NCI-H69 (cell line): ENCODE data around the gene DEK.
A peak's percentile ranks its signal among the peaks of the same experiment; 100 is the strongest.
"Not testable (repeated sequence)": the region's sequence is repeated elsewhere in the genome, so short reads cannot be mapped to it uniquely, and the experiment has no call there.

ENCODE experiments used
- DNase-seq: peaks from one replicate; lab custom pipeline; 2025; lab: John Stamatoyannopoulos, UW

DEK gene

DNA sequence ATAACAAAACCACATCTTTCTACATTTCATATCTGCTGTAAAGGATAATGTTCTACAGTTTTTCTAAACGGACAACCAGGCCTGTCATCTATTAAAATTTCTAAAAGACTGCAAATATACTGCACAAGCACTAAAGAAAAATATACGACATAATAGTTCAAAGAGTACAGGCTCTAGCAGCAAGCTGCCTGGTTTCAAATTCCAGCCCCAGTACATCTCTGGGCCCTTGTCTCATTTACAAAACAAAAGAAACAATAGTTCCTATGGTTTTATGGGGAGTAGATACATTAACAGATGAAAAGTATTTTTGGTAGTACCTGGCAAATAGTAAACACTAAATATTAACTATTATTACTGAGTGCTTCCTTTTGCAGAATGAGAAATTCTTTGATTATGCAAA lies 24.1 kb downstream of the DEK start:
- no peak for DNase-seq

DNA sequence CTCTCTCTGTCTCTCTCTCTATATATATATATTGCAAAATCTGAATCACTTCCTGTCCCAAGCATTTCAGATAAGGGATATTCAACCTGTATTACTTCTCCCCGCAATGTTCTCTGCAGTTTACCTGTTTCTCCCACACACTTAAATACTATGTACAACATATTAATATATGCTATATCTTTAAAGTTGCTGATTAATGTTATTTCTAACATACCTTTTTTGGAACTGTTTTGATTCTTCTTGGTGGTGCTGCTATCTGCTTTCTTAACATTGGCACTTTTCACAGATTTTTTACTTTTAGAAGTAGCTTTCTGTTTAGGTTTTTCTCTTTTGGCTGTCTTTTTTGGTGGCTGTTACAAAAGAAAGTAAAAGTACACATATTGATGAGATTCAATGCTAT lies 27.2 kb downstream of the DEK start:
- DNase-seq: no peak

DNA sequence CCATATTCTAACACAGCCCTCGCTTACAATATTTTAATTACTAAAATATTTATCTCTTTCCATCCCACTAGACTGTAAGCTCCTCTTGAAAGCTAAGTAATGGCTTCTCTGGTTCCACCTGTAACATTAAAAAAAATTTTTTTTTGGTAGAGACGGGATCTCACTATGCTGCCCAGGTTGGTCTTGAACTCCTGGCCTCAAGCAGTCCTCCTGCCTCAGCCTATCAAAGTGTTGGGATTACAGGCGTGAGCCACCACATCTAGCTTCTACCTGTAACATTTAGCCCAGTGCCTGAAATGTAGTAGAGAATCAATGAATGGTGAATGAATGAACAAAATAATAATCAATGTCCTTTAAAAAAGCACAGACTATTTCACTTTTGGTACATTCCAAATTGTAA lies 28.8 kb downstream of the DEK start:
- no peak for DNase-seq

DNA sequence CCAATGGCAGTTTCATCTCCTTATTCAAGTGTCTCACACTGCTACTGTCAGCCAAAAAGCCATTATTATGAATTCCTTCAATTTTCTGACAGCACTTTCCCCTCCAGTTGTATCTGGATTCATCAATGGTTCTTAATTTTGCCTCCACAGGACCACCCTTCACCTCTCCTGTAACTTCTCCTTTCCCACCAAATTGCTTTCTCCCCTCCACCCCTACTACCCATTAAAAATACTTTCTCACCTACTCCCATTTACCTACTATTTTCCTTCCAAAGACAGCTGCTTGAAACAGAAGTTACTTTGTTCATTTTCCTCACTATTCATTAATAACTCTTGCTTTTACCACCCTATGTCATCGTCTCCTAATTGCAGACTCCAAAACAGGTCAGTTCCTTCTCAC lies 29.8 kb downstream of the DEK start:
- no peak for DNase-seq

DNA sequence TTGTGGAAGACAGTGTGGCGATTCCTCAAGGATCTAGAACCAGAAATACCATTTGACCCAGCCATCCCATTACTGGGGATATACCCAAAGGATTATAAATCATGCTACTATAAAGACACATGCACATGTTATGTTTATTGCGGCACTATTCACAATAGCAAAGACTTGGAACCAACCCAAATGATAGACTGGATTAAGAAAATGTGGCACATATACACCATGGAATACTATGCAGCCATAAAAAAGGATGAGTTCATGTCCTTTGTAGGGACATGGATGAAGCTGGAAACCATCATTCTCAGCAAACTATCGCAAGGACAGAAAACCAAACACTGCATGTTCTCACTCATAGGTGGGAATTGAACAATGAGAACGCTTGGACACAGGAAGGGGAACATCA lies 30.6 kb downstream of the DEK start:
- not testable (repeated sequence) for DNase-seq

DNA sequence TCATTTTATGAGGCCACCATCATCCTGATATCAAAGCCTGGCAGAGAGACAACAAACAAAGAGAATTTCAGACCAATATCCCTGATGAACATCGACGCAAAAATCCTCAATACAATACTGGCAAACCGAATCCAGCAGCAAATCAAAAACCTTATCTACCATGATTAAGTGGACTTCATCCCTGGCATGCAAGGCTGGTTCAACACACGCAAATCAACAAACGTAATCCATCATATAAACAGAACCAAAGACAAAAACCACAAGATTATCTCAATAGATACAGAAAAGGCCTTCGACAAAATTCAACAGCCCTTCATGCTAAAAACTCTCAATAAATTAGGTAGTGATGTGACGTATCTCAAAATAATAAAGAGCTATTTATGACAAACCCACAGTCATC lies 32.5 kb downstream of the DEK start:
- DNase-seq: not testable (repeated sequence)

DNA sequence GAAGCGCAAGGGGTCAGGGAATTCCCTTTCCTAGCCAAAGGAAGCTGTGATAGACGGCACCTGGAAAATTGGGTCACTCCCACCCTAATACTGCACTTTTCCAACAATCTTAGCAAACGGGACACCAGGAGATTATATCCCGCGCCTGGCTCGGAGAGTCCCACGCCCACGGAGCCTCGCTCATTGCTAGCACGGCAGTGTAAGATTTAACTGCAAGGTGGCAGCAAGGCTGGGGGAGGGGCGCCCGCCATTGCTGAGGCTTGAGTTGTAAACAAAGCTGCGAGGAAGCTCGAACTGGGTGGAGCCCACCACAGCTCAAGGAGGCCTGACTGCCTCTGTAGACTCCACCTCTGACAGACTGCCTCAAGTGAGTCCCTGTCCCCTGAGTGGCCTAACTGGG lies 35.7 kb downstream of the DEK start:
- DNase-seq: not testable (repeated sequence)

DNA sequence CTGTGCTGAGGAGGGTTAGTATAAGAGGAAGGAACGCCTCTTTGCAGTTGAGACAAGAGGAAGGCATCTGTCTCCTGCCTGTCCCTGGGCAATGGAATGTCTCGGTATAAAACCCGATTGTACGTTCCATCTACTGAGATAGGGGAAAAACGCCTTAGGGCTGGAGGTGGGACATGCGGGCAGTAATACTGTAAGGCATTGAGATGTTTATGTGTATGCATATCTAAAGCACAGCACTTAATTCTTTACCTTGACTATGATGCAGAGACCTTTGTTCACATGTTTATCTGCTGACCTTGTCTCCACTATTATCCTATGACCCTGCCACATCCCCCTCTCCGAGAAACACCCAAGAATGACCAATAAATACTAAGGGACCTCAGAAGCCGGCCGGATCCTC lies 37.2 kb downstream of the DEK start:
- DNase-seq: not testable (repeated sequence)

DNA sequence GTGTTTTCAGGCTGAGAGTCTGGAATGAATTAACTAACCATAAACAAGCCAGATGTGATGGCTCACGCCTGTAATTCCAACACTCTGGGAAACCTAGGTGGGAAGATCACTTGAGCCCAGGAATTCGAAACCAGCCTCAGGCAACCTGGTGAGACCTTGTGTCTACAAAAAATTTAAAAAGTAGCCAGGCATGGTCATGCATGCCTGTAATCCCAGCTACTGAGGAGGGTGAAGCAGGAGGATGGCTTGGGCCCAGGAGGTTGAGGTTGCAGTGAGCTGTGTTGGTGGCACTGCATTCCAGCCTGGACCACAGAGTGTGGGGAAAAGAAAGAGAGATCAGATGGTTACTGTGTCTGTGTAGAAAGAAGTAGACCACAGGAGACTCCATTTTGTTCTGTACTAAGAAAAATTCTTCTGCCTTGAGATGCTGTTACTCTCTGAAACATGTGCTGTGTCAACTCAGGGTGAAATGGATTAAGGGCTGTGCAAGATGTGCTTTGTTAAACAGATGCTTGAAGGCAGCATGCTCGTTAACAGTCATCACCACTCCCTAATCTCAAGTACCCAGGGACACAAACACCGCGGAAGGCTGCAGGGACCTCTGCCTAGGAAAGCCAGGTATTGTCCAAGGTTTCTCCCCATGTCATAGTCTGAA lies 37.8 kb downstream of the DEK start:
- not testable (repeated sequence) for DNase-seq

DNA sequence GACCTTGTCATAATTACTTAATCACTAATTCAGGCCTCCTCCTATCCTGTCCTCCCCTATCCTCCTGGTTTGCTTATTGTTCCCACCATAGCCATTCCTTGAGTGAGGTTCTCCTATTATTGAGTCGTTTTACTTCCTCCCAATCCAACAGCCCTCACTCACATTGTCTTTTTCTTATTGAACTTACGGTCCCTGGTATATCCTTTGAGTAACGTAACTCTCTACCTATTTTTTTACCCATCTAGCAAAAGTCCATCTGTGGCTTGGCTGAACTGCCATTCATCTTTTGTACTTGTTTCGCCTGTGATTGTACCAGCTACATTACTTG lies 43.1 kb downstream of the DEK start:
- no peak for DNase-seq

DNA sequence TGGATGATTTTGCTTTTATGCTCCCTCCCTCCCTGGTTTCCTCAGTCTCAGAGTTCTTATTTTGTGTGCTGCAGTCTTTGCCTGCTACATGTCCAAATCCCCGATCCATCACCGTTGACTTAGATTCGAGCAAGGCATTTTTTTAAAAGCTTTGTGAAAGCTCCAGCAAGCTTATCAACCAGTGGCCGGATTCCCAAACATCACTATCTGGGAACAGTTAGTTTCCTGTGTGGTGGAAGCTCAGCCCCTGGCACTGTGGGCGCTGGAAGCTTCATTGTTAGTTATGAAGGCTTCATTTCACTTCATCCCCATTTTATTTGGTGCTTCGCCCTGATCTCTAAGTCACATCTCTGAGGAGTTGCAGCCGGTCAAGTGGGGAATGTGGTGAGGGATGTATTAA lies 44.7 kb downstream of the DEK start:
- DNase-seq: peak; percentile 9

DNA sequence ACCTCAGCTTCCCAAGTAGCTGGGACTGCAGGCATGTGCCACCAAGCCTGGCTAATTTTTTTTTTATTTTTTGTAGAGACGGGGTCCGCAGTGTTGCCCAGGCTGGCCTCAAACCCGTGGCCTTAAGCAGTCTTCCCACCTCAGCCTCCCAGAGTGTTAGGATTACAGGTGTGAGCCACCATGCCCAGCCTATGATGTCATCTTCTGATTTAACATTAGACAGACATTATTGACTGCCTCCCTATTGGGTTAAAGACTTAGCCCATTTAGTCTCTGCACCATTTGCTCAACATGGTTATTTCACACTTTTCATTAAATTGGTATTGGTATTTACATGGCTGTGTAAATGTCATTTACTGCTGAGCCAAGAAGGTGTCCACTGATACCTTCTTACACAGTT lies 46.1 kb downstream of the DEK start:
- DNase-seq: peak; percentile 17

DNA sequence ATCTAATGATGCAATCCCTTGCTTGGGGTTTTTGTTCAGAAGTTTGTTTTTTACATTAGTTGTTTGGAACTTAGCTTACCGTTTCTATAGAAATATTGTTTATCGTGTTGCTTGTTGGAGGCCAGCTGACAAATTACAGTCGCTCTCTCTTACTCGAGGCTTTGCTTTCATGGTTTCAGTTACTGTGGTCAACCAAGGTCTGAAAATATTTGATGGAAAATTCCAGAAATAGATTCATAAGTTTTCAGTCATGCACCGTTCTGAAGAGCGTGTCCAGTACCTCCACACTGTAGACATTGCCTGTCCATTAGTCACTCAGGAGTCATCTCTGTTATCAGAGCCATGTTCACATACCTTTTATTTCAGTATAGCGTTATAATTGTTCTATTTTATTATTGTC lies 47.9 kb downstream of the DEK start:
- no peak for DNase-seq

DNA sequence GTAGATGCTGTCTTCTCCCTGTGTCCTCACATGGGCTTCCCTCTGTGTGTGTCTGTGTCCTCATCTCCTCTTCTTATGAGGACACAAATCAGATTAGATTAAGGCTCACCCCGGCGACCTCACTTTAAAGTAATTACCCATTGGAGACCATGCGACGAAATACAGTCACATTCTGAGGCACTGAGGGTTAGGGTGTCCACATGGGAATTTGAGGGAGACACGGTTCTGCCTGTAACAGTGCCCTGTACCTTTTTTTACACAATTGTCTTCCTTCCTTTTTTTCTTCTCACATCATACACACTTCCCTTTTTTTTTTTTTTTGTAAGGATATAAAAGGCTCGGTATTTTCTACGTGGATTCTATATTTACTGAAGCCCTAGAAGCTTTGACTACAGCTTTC lies 48.9 kb downstream of the DEK start:
- no peak for DNase-seq

DNA sequence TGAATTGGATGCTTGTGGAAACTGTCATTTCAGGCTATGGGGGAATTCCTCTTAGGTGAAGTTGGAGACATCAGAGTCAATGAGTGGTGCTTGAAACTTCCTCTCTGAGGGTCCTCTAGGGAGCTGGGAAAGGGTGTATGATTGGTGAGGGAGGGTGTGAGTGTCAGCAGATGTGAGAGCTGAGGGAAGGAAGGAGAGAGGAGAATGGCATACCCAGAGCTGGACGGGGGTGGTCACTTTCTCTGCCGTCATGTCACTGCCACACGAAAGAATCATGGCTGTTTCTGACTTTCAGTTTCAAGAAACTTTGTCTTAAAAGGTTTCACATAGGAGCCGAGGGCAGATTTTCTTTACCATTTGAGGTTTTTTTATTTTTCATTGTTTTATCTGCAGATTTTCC lies 50.3 kb downstream of the DEK start:
- no peak for DNase-seq

DNA sequence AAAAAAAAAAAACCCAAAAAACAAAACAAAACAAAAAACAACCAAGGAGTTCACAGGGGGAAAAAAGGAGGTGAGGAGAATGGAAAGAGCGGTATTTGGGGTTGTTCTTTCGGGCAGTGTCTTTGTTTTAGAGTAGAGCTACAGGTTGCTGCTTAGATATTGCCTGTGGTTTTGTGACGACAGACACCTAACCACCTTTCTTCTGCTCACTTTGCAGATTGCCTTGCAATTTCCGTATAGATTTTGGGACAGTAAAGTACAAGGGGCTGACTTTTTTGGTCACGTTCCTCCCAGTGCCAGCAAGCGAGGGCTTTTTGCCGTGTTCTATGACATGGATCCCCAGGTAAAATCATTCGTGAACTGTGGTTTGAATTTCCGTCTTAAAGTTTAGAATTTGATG lies 50.9 kb downstream of the DEK start:
- no peak for DNase-seq

DNA sequence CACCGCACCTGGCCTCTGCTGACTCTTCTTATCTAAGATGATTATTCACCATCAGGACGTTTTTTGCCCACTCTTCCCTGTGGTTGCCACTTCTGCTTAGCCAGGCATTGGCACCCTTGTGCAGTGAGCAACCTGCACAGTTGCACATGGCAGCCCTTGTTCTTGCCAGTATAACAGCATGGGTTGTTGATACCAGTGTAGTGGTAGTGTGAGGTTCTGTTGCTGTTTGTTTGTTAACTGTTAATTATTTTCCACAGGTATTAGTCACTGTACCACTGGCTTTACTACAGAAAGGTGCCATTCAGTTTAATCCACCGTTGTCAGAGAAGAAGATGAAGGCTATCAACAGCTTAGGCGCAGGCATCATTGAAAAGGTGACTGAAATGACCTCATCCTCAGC lies 52.1 kb downstream of the DEK start:
- no peak for DNase-seq

DNA sequence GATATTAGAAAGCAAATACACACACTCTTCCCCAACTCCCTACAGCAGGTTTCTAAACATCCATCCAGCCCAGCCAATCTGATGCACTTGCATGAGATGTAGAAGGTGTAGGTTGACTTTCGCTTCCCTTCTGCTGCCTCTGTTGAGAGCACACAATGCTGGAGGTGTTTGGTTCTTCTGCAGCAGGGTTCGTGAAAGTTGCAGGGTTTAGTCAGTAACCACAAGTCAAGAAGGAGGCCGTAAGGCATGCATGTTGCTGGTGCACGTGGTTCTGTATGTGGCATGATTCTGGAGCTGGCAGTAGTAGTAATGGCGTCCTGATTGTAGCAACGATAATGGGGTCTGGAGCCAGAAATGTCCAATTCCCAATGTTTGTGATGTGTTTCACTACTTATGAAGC lies 53.0 kb downstream of the DEK start:
- no peak for DNase-seq

DNA sequence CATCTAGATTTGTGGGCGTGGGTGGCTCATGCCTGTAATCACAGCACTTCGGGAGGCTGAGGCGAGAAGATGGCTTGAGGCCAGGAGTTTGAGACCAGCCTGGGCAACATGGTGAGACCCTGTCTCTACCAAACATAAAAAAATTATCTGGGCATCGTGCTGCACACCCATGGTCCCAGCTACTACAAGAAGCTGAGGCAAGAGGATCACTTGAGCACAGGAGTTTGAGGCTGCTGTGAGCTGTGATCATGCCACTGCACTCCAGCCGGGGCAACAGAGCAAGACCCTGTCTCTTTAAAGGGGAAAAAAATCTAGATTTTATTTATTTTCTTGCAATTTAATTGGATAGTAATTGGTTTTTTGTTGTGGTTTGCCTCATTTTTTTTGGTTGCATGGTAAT lies 53.6 kb downstream of the DEK start:
- no peak for DNase-seq

DNA sequence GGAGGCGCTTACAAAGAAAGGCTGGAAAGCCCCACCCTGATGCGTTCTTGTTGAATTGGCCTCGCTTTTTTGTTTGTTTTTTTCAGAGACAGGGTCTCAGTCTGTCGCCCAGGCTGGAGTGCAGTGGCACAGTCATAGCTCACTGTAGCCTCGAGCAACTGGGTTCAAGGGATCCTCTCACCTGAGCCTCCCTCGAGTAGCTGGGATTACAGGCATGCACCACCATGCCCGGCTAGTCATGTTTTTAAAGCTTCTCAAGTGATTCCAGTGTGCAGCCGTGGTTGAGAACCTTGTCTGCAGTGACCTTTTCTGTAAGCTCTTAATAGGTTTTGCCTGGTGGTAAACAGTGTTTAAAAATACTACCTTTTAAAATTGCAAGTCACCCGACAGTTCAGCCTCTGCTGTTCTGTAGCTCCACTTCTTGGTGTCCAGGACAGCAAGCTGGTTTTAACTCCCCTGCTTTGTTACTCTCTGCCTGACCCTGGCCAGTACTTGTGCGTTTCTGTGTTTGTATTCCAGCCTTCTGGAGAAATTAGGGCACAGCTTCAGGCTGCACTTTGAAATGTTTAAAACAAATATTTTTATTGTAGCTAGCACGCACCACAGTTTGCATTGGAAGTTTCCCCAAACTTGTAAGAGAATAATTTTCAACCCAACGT lies 54.7 kb downstream of the DEK start:
- DNase-seq: no peak

DNA sequence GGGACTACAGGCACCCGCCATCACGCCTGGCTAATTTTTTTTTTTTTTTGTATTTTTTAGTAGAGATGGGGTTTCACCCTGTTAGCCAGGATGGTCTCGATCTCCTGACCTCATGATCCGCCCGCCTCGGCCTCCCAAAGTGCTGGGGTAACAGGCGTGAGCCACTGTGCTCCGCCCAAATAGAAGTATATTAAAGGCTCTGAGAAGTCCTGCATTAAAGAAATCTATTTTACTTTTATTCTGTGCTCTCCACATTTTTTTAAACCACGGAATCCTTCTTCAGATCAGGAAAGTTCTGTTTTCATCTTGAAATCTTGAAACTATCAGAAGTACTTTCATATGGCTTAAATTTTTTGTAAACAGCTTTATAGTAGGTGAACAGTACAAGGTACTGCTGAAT lies 55.6 kb downstream of the DEK start:
- not testable (repeated sequence) for DNase-seq

DNA sequence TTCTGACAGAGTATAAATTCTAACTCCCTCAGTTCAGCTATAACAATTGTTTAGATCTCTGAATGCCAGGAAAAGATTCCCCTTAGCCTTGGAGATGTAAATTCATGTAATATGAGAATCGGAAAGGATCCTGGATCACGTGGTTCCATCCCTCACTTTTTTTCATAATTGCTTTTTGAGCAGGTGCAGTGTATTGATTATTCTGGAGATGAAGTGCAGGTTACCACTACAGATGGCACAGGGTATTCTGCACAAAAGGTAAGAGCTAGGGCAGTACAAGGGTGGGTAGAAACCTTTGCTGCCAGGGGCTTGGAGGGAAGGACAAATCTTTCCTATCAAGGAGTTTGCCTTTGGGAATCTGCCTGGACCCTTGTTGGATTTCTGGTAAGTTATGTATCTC lies 56.4 kb downstream of the DEK start:
- peak; percentile 12 for DNase-seq

DNA sequence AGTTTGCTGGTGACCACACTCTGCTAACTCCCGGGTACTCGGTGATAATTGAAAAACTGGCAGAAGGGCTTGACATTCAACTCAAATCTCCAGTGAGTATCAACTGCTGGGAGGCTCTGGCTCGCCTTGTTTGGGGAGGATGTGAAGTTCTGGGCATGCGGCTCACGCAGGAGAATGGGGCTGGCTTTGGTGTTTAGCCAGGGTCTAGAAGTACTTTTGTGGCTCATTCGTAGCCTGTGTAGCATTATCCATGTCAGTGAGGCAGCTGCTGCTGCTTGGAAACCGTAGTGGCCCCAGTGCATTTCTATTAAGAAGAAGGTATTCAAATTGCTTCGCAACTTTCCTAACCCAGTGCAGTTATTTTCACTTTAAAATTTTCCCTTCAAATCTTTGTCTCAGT lies 56.9 kb downstream of the DEK start:
- no peak for DNase-seq

DNA sequence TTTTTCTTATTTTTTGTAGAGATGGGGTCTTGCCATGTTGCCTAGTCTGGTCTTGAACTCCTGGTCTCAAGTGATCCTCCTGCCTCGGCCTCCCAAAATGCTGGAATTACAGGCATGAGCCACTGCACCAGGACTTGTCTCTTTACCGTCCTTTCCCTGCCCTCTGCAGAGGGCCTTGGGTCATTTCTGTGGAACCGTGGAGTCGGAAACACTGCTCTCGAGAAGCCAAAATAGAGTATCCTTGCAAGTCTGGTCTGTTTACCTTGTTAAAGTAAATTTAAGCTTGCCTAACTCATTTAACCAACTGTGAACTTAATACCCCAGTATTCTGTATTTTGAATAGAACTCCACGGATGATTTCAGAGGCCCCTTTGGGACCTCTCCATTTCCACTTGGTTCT lies 57.7 kb downstream of the DEK start:
- no peak for DNase-seq
